Osteocyte (in vitro differentiated cells): ENCODE results near the gene PRODH2. TPM values are rescaled to one million over a fixed set of nuclear protein-coding genes. Genes with fewer than 3 reads are reported as not detected.

Experiments used
- DNase-seq: peaks from one replicate; pipeline ENCODE4 v3.0.0; 2021; ENCODE audit warnings: mixed read lengths; ENCODE audit not compliant: unreplicated experiment; ENCODE audit errors: extremely low spot score
- H3K27ac Mint-ChIP-seq: one replicate; pipeline ENCODE4 v1.8.0; 2021; ENCODE audit warnings: mild to moderate bottlenecking, mixed read lengths; ENCODE audit not compliant: unreplicated experiment
- H3K27me3 Mint-ChIP-seq: one replicate; pipeline ENCODE4 v1.8.0; 2021; ENCODE audit warnings: mixed read lengths; ENCODE audit not compliant: unreplicated experiment
- H3K36me3 Mint-ChIP-seq: one replicate; pipeline ENCODE4 v1.8.0; 2021; ENCODE audit warnings: mixed read lengths; ENCODE audit not compliant: unreplicated experiment
- H3K4me1 Mint-ChIP-seq: one replicate; pipeline ENCODE4 v1.8.0; 2021; ENCODE audit warnings: mixed read lengths; ENCODE audit not compliant: unreplicated experiment
- H3K4me3 Mint-ChIP-seq: one replicate; pipeline ENCODE4 v1.8.0; 2021; ENCODE audit warnings: mild to moderate bottlenecking, moderate library complexity, mixed read lengths; ENCODE audit not compliant: unreplicated experiment
- H3K9me3 Mint-ChIP-seq: one replicate; pipeline ENCODE4 v1.8.0; 2021; ENCODE audit warnings: mixed read lengths; ENCODE audit not compliant: unreplicated experiment
- CTCF ChIP-seq: fragments of 200-600 bp; sonication (generic); IDR thresholded peaks from 2 replicates; pipeline ENCODE4 v1.5.0; 2021; ENCODE audit warnings: antibody characterized with exemption, mild to moderate bottlenecking, moderate library complexity
- total RNA-seq: library from RNA; stranded (reverse); gene quantifications from 2 replicates; pipeline ENCODE4 v1.2.1, GENCODE V29; 2021

PRODH2 gene
- total RNA-seq, 1 donor from 2014 or later: not detected

GRCh38 chr19:35845215-35846037 is 32.8 kb upstream of the PRODH2 start:
- no peaks in the 10 kb centered on the region for H3K9me3 Mint-ChIP-seq
- H3K4me3 Mint-ChIP-seq: peak overlapping the region; percentile 44
- H3K27me3 Mint-ChIP-seq: peaks cover 59% of the 10 kb centered on the region
- peaks cover 15% of the 10 kb centered on the region for H3K4me1 Mint-ChIP-seq
- no peaks in the 10 kb centered on the region for H3K36me3 Mint-ChIP-seq
- DNase-seq: no peak
- no peak for TF ChIP-seq CTCF
- H3K27ac Mint-ChIP-seq: no peak overlapping the region

- Mint-ChIP-seq H3K36me3 (no peaks in the 10 kb centered on the region), H3K4me3 (peak overlapping the region; percentile 44), H3K27me3 (peaks cover 59% of the 10 kb centered on the region), H3K27ac (no peak overlapping the region), H3K4me1 (peaks cover 15% of the 10 kb centered on the region), H3K9me3 (no peaks in the 10 kb centered on the region)
- DNase-seq: no peak
- no peak for TF ChIP-seq CTCF
These were observed 32.0 kb upstream of the PRODH2 start for GRCh38 chr19:35844482-35845214.

GRCh38 chr19:35843676-35844481 is 31.2 kb upstream of the PRODH2 start:
- TF ChIP-seq CTCF: no peak
- Mint-ChIP-seq H3K27ac (no peak overlapping the region), H3K4me1 (peaks cover 15% of the 10 kb centered on the region), H3K9me3 (no peaks in the 10 kb centered on the region), H3K27me3 (peaks cover 56% of the 10 kb centered on the region), H3K4me3 (no peak overlapping the region), H3K36me3 (no peaks in the 10 kb centered on the region)
- no peak for DNase-seq

GRCh38 chr19:35842666-35843272 is 30.1 kb upstream of the PRODH2 start:
- TF ChIP-seq CTCF: no peak
- Mint-ChIP-seq H3K4me1 (peaks cover 15% of the 10 kb centered on the region), H3K4me3 (no peak overlapping the region), H3K9me3 (no peaks in the 10 kb centered on the region), H3K36me3 (no peaks in the 10 kb centered on the region), H3K27ac (no peak overlapping the region), H3K27me3 (peaks cover 48% of the 10 kb centered on the region)
- DNase-seq: no peak
